Activated CD4-positive, alpha-beta T cell treated with anti-CD3 and anti-CD28 coated beads, Interleukin-10, Interleukin-2, amounts not matched to agents 100 ng/mL and 50 ng/mL, durations not matched to agents 16 hours and 8 hours (primary cell): ENCODE data around the gene TBC1D21.
"Not testable (repeated sequence)": the region's sequence is repeated elsewhere in the genome, so short reads cannot be mapped to it uniquely, and the experiment has no call there.

Experiments
- DNase-seq: peaks from one replicate; pipeline ENCODE4 v3.0.0-alpha.2; 2020

TBC1D21 gene

GRCh38 chr15:73932381-73933191 is 59.2 kb downstream of the TBC1D21 start:
- no peak for DNase-seq

GRCh38 chr15:73934281-73934680 is 60.9 kb downstream of the TBC1D21 start:
- no peak for DNase-seq

- no peak for DNase-seq
These were observed 62.2 kb downstream of the TBC1D21 start for GRCh38 chr15:73935547-73935946.

- no peak for DNase-seq
These were observed 62.8 kb downstream of the TBC1D21 start for GRCh38 chr15:73936181-73936580.

GRCh38 chr15:73936588-73937290 is 63.4 kb downstream of the TBC1D21 start:
- no peak for DNase-seq

- DNase-seq = no peak
These were observed 63.9 kb downstream of the TBC1D21 start for GRCh38 chr15:73937296-73937695.

- DNase-seq = no peak
These were observed 64.4 kb downstream of the TBC1D21 start for GRCh38 chr15:73937726-73938125.

GRCh38 chr15:73938516-73938915 is 65.2 kb downstream of the TBC1D21 start:
- not testable (repeated sequence) for DNase-seq
